HG02798 (cell line): ENCODE data around the gene TBKBP1.

Experiments
- ATAC-seq: cut with Tn5 transposase; IDR thresholded peaks from one replicate; pipeline ENCODE4 v1.9.1; 2021; ENCODE audit warnings: mild to moderate bottlenecking; ENCODE audit not compliant: unreplicated experiment, poor library complexity

Gene TBKBP1, protein sequence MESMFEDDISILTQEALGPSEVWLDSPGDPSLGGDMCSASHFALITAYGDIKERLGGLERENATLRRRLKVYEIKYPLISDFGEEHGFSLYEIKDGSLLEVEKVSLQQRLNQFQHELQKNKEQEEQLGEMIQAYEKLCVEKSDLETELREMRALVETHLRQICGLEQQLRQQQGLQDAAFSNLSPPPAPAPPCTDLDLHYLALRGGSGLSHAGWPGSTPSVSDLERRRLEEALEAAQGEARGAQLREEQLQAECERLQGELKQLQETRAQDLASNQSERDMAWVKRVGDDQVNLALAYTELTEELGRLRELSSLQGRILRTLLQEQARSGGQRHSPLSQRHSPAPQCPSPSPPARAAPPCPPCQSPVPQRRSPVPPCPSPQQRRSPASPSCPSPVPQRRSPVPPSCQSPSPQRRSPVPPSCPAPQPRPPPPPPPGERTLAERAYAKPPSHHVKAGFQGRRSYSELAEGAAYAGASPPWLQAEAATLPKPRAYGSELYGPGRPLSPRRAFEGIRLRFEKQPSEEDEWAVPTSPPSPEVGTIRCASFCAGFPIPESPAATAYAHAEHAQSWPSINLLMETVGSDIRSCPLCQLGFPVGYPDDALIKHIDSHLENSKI

GRCh38 chr17:47693731-47694580 is at the start of gene TBKBP1:
TSS of gene TBKBP1 (plus strand) at chr17:47694161. CDS start at chr17:47696113, 1,952 bp downstream.
- ATAC-seq = no peak

- no peak for ATAC-seq
Measured at GRCh38 chr17:47644324-47644723, 49.6 kb upstream of the TBKBP1 start.

GRCh38 chr17:47649153-47649971 is 44.6 kb upstream of the TBKBP1 start, which contains the start of gene KPNB1:
TSS of gene KPNB1 (plus strand) at chr17:47649919. CDS start at chr17:47650245, 326 bp downstream.
- ATAC-seq = peak; percentile 86

- ATAC-seq = no peak
Measured at GRCh38 chr17:47649972-47650524, 43.9 kb upstream of the TBKBP1 start.

- peak; percentile 68 for ATAC-seq
Measured at GRCh38 chr17:47650525-47651522, 43.1 kb upstream of the TBKBP1 start.

DNA sequence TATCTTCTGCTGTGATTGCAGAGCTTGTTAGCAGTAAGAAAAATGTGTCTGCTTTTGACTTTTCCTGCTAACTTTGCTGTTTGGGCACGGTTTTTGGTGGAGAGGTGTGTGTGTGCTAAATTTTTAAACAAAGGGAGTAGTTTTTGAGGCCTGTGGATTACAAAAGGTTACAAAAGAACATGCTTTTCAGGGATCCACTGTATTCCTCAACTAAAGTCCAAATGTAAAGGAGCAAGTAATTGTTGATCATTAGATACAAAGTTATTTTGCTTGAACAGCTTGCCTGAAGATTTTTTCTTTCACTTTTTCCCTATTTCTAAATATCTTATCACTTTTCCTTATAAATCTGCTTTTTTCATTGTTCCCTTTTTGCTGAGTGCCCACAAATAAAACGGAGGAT is 42.3 kb upstream of the TBKBP1 start:
- no peak for ATAC-seq

GRCh38 chr17:47652570-47652969 is 41.4 kb upstream of the TBKBP1 start:
- ATAC-seq = no peak

GRCh38 chr17:47653442-47653841 is 40.5 kb upstream of the TBKBP1 start:
- ATAC-seq = no peak

- ATAC-seq = no peak
Measured at GRCh38 chr17:47654991-47655390, 39.0 kb upstream of the TBKBP1 start.

GRCh38 chr17:47660064-47660492 is 33.9 kb upstream of the TBKBP1 start:
- ATAC-seq = peak; percentile 67

GRCh38 chr17:47663912-47664623 is 29.9 kb upstream of the TBKBP1 start:
- ATAC-seq = peak; percentile 50

GRCh38 chr17:47664624-47664941 is 29.4 kb upstream of the TBKBP1 start:
- ATAC-seq = no peak

- ATAC-seq = no peak
Measured at GRCh38 chr17:47665655-47666054, 28.3 kb upstream of the TBKBP1 start.

DNA sequence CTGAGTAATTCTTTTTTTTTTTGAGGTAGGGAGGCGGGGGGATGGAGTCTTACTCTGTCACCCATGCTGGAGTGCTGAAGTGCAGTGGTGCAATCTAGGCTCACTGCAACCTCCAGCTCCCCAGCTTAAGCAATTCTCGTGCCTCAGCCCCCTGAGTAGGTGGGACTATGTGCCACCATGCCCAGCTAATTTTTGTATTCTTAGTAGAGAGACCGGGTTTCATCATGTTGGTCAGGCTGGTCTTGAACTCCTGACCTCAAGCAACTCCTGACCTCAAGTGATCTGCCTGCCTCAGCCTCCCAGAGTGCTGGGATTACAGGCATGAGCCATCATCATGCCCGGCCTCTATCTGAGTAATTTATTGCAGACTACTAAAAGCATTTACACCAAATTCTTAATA is 24.9 kb upstream of the TBKBP1 start:
- ATAC-seq = no peak

- ATAC-seq = no peak
Measured at GRCh38 chr17:47670064-47670463, 23.9 kb upstream of the TBKBP1 start.

- no peak for ATAC-seq
Measured at GRCh38 chr17:47674499-47674898, 19.5 kb upstream of the TBKBP1 start.

- no peak for ATAC-seq
Measured at GRCh38 chr17:47675380-47676198, 18.4 kb upstream of the TBKBP1 start.
